Liver (tissue), 9 donors: ENCODE results near the gene QRICH1. TPM values are rescaled to one million over a fixed set of nuclear protein-coding genes. Genes with fewer than 3 reads are reported as not detected.

Experiments used
- DNase-seq: peaks from one replicate; pipeline ENCODE4 v3.0.0-alpha.2; 2017; ENCODE audit warnings: low spot score
- H3K27ac ChIP-seq, 2 donors: one replicate each; pipeline ENCODE4 v1.7.0; 2013; ENCODE audit warnings: inconsistent platforms in 2 of 2, low read length in 2 of 2, control low read depth in 1 of 2, low read depth in 1 of 2, mild to moderate bottlenecking in 1 of 2
- H3K27me3 ChIP-seq, 4 donors: one replicate each; pipeline versions ENCODE4 v1.6.1 to v1.7.0; 2013; ENCODE audit warnings: low read length in 3 of 4, inconsistent platforms in 1 of 4, mild to moderate bottlenecking in 1 of 4, moderate library complexity in 1 of 4; ENCODE audit not compliant: control insufficient read depth in 4 of 4, insufficient read depth in 4 of 4
- H3K36me3 ChIP-seq, 4 donors: one replicate each; pipeline versions ENCODE4 v1.6.1 to v1.7.0; 2013; ENCODE audit warnings: low read length in 3 of 4, mild to moderate bottlenecking in 3 of 4, low read depth in 1 of 4, moderate library complexity in 1 of 4; ENCODE audit not compliant: control insufficient read depth in 4 of 4, insufficient read depth in 3 of 4
- H3K4me1 ChIP-seq, 4 donors: one replicate each; pipeline versions ENCODE4 v1.6.1 to v1.7.0; 2013; ENCODE audit warnings: low read length in 3 of 4, mild to moderate bottlenecking in 3 of 4, moderate library complexity in 1 of 4; ENCODE audit not compliant: control insufficient read depth in 4 of 4, insufficient read depth in 4 of 4
- H3K4me3 ChIP-seq, 3 donors: one replicate each; pipeline versions ENCODE4 v1.6.1 to v1.7.0; 2013; ENCODE audit warnings: low read length in 3 of 3, control low read depth in 1 of 3, low read depth in 1 of 3, mild to moderate bottlenecking in 1 of 3
- H3K9ac ChIP-seq, 2 donors: one replicate each; pipeline ENCODE4 v1.7.0; 2013; ENCODE audit warnings: low read length in 2 of 2, mild to moderate bottlenecking in 2 of 2, moderate library complexity in 2 of 2, control low read depth in 1 of 2, low read depth in 1 of 2
- H3K9me3 ChIP-seq, 4 donors: one replicate each; pipeline versions ENCODE4 v1.6.1 to v1.7.0; 2013; ENCODE audit warnings: low read length in 3 of 4; ENCODE audit not compliant: control insufficient read depth in 4 of 4
- EGR1 ChIP-seq, 2 donors: IDR thresholded peaks; 2 replicates each; pipeline ENCODE4 v1.6.1; 2016 to 2018; ENCODE audit warnings: antibody characterized with exemption in 2 of 2, low read depth in 2 of 2
- FOXA1 ChIP-seq: IDR thresholded peaks from 2 replicates; pipeline ENCODE4 v1.6.1; 2016; ENCODE audit warnings: antibody characterized with exemption
- GABPA ChIP-seq, 2 donors: IDR thresholded peaks in 1 of 2; conservative IDR thresholded peaks in 1 of 2; 2 replicates each; pipeline ENCODE4 v1.6.1; 2016; ENCODE audit warnings: antibody characterized with exemption in 2 of 2, mild to moderate bottlenecking in 1 of 2, moderate library complexity in 1 of 2
- HNF4A ChIP-seq, 2 donors: conservative IDR thresholded peaks; 2 replicates each; pipeline ENCODE4 v1.6.1; 2016; ENCODE audit warnings: antibody characterized with exemption in 2 of 2, mild to moderate bottlenecking in 2 of 2
- HNF4G ChIP-seq: IDR thresholded peaks from 2 replicates; pipeline ENCODE4 v1.6.1; 2016; ENCODE audit warnings: antibody characterized with exemption
- JUND ChIP-seq, 2 donors: IDR thresholded peaks; 2 replicates each; pipeline ENCODE4 v1.6.1; 2016; ENCODE audit warnings: antibody characterized with exemption in 2 of 2
- NR2F2 ChIP-seq: IDR thresholded peaks from 2 replicates; pipeline ENCODE4 v1.6.1; 2016; ENCODE audit warnings: antibody characterized with exemption
- RAD21 ChIP-seq, 2 donors: IDR thresholded peaks; 2 replicates each; pipeline ENCODE4 v1.6.1; 2016; ENCODE audit warnings: antibody characterized with exemption in 2 of 2, mild to moderate bottlenecking in 2 of 2
- RXRA ChIP-seq, 2 donors: IDR thresholded peaks; 2 replicates each; pipeline ENCODE4 v1.6.1; 2017 to 2018; ENCODE audit warnings: antibody characterized with exemption in 2 of 2, mild to moderate bottlenecking in 1 of 2
- TAF1 ChIP-seq: conservative IDR thresholded peaks from 2 replicates; pipeline ENCODE4 v1.6.1; 2016; ENCODE audit warnings: antibody characterized with exemption, mild to moderate bottlenecking
- WGBS: extraction: QIAGEN DNeasy Blood & Tissue Kit; methylation state at CpG from one replicate; pipeline ENCODE4 v1.1.7; 2013; 5-methylcytosine and 5-hydroxymethylcytosine counted together
- polyA plus RNA-seq, 2 donors: library from polyadenylated mRNA; stranded (reverse) in 1 of 2; unstranded in 1 of 2; fragments of 200-250 nt in 1 of 2; fragments of >200 nt in 1 of 2; fragmentation: Nextera tagmentation in 1 of 2; extraction: Ambion mirVana in 1 of 2; gene quantifications; one replicate each; pipeline versions ENCODE4 v1.2.1 to v1.2.3, GENCODE V29; 2013 to 2015
- total RNA-seq, 2 donors: library from RNA; depleted of rRNA; stranded (reverse); fragments of >200 nt; gene quantifications; one replicate each; pipeline ENCODE4 v1.2.3, GENCODE V29; 2014
- TF ChIP-seq, protein P1 (sequence below): IDR thresholded peaks from 2 replicates; pipeline ENCODE4 v1.6.1; 2016; ENCODE audit warnings: antibody characterized with exemption, mild to moderate bottlenecking
- TF ChIP-seq, protein P2 (sequence below): fragments of 150-350 bp; IDR thresholded peaks from 2 replicates; pipeline ENCODE4 v1.5.1; 2017; ENCODE audit warnings: improper control_type of control experiment, low read depth, low read length; ENCODE audit not compliant: missing input control
- TF ChIP-seq, protein P3 (sequence below): IDR thresholded peaks from 2 replicates; pipeline ENCODE4 v1.6.1; 2016; ENCODE audit warnings: antibody characterized with exemption
- TF ChIP-seq, protein P4 (sequence below): IDR thresholded peaks from 2 replicates; pipeline ENCODE4 v1.6.1; 2016; ENCODE audit warnings: antibody characterized with exemption
- donor health status: healthy.
- donor health status: healthy.
- donor health status: healthy.
- donor health status: healthy.
- donor health status: healthy.

QRICH1 gene
- total and polyA plus RNA-seq, 4 donors: 17.3 to 35.1 (median 25.7) TPM

DNA sequence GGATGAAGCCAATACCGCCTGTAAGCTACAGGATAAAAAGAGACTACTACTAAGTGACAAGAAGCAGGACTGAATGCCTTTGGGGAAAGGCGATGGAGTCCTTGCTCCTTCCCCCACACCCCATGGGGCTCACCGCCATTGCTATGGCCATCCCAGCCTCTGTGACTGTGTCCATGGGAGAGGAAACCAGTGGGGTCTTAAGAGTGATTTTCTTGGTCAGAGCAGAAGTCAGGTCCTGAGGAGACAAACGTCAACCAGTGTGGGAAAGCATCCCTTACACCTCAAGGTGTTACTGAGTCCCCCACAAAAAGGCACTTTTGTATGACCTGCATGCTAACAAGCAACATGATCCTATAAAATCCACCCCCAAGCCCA lies 65.6 kb downstream of the QRICH1 start:
- peak overlapping the region in 2 of 3 donors; percentile 73 to 75 for H3K4me3 ChIP-seq
- H3K4me1 ChIP-seq: peaks cover 3 to 23% (median 15%) of the 10 kb centered on the region in 4 donors
- H3K9ac ChIP-seq: peak overlapping the region in 1 of 2 donors; percentile 81
- DNase-seq: no peak
- TF ChIP-seq, protein P1, sequence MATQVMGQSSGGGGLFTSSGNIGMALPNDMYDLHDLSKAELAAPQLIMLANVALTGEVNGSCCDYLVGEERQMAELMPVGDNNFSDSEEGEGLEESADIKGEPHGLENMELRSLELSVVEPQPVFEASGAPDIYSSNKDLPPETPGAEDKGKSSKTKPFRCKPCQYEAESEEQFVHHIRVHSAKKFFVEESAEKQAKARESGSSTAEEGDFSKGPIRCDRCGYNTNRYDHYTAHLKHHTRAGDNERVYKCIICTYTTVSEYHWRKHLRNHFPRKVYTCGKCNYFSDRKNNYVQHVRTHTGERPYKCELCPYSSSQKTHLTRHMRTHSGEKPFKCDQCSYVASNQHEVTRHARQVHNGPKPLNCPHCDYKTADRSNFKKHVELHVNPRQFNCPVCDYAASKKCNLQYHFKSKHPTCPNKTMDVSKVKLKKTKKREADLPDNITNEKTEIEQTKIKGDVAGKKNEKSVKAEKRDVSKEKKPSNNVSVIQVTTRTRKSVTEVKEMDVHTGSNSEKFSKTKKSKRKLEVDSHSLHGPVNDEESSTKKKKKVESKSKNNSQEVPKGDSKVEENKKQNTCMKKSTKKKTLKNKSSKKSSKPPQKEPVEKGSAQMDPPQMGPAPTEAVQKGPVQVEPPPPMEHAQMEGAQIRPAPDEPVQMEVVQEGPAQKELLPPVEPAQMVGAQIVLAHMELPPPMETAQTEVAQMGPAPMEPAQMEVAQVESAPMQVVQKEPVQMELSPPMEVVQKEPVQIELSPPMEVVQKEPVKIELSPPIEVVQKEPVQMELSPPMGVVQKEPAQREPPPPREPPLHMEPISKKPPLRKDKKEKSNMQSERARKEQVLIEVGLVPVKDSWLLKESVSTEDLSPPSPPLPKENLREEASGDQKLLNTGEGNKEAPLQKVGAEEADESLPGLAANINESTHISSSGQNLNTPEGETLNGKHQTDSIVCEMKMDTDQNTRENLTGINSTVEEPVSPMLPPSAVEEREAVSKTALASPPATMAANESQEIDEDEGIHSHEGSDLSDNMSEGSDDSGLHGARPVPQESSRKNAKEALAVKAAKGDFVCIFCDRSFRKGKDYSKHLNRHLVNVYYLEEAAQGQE: no peak
- TF ChIP-seq RAD21 (IDR thresholded peaks at IDR 0.05) (no peak), GABPA (IDR thresholded peaks at IDR 0.05 in 1 of 2, conservative IDR thresholded peaks at IDR 0.05 in 1 of 2) (no peak), HNF4A (conservative IDR thresholded peaks at IDR 0.05) (no peak), EGR1 (IDR thresholded peaks at IDR 0.05; ENCODE audit: low read depth in 2 of 2) (no peak)
- peaks cover 0 to 54% (median 42%) of the 10 kb centered on the region in 4 donors for H3K36me3 ChIP-seq
- peak overlapping the region; percentile 96 for H3K27ac ChIP-seq
- WGBS: 86% methylated on average over 4 of the region's 4 CpGs
- H3K27me3 ChIP-seq: no peaks in the 10 kb centered on the region
- H3K9me3 ChIP-seq: no peaks in the 10 kb centered on the region

DNA sequence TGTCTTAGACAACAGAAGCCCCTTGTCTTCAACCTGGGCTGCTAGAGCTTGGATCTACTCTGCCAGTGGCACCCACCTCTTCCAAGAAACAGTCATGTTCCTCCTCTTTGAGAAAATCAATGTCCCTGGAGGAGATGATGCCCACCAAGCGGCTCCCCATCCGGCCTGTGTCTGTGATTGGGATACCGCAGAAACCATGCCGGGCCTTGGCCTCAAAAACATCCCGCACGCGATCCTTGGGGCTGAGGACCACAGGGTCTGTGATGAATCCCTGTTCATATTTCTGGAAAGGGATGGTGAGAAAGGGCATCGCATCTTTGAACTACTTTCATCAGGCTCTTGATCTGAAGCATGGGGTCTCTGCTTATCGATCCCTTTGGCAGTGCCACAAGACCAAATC lies 66.2 kb downstream of the QRICH1 start:
- 97% methylated on average over 9 of the region's 9 CpGs for WGBS
- H3K9ac ChIP-seq: no peak overlapping the region
- peaks cover 6 to 30% (median 21%) of the 10 kb centered on the region in 4 donors for H3K4me1 ChIP-seq
- no peak for DNase-seq
- no peaks in the 10 kb centered on the region for H3K9me3 ChIP-seq
- TF ChIP-seq HNF4G (no peak), RXRA (IDR thresholded peaks at IDR 0.05) (no peak), TAF1 (no peak), FOXA1 (no peak), HNF4A (conservative IDR thresholded peaks at IDR 0.05) (no peak), NR2F2 (no peak), EGR1 (IDR thresholded peaks at IDR 0.05; ENCODE audit: low read depth in 2 of 2) (no peak), JUND (IDR thresholded peaks at IDR 0.05) (no peak)
- TF ChIP-seq, protein P1: no peak
- TF ChIP-seq, protein P2, sequence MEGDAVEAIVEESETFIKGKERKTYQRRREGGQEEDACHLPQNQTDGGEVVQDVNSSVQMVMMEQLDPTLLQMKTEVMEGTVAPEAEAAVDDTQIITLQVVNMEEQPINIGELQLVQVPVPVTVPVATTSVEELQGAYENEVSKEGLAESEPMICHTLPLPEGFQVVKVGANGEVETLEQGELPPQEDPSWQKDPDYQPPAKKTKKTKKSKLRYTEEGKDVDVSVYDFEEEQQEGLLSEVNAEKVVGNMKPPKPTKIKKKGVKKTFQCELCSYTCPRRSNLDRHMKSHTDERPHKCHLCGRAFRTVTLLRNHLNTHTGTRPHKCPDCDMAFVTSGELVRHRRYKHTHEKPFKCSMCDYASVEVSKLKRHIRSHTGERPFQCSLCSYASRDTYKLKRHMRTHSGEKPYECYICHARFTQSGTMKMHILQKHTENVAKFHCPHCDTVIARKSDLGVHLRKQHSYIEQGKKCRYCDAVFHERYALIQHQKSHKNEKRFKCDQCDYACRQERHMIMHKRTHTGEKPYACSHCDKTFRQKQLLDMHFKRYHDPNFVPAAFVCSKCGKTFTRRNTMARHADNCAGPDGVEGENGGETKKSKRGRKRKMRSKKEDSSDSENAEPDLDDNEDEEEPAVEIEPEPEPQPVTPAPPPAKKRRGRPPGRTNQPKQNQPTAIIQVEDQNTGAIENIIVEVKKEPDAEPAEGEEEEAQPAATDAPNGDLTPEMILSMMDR: no peak
- TF ChIP-seq, protein P3, sequence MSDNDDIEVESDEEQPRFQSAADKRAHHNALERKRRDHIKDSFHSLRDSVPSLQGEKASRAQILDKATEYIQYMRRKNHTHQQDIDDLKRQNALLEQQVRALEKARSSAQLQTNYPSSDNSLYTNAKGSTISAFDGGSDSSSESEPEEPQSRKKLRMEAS: no peak
- TF ChIP-seq, protein P4, sequence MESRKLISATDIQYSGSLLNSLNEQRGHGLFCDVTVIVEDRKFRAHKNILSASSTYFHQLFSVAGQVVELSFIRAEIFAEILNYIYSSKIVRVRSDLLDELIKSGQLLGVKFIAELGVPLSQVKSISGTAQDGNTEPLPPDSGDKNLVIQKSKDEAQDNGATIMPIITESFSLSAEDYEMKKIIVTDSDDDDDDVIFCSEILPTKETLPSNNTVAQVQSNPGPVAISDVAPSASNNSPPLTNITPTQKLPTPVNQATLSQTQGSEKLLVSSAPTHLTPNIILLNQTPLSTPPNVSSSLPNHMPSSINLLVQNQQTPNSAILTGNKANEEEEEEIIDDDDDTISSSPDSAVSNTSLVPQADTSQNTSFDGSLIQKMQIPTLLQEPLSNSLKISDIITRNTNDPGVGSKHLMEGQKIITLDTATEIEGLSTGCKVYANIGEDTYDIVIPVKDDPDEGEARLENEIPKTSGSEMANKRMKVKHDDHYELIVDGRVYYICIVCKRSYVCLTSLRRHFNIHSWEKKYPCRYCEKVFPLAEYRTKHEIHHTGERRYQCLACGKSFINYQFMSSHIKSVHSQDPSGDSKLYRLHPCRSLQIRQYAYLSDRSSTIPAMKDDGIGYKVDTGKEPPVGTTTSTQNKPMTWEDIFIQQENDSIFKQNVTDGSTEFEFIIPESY: no peak
- H3K27ac ChIP-seq: no peak overlapping the region
- H3K27me3 ChIP-seq: no peaks in the 10 kb centered on the region
- H3K4me3 ChIP-seq: no peak overlapping the region
- peaks cover 0 to 51% (median 37%) of the 10 kb centered on the region in 4 donors for H3K36me3 ChIP-seq
